ENCODE measurements around the gene TGM1.

TGM1 gene

GRCh38 chr14:24283796-24284460 is 21.0 kb upstream of the TGM1 start:
- no peak for DNase-seq
- TF ChIP-seq GATA1 (IDR thresholded peaks at IDR 0.05; ENCODE audit: low read depth, low read length) (no peak), POLR2A (IDR thresholded peaks at IDR 0.05; ENCODE audit: low read length) (no peak)

- DNase-seq = no peak
- TF ChIP-seq GATA1 (IDR thresholded peaks at IDR 0.05; ENCODE audit: low read depth, low read length) (no peak), POLR2A (IDR thresholded peaks at IDR 0.05; ENCODE audit: low read length) (no peak)
Observed at GRCh38 chr14:24282736-24283135, 19.8 kb upstream of the TGM1 start.

DNA sequence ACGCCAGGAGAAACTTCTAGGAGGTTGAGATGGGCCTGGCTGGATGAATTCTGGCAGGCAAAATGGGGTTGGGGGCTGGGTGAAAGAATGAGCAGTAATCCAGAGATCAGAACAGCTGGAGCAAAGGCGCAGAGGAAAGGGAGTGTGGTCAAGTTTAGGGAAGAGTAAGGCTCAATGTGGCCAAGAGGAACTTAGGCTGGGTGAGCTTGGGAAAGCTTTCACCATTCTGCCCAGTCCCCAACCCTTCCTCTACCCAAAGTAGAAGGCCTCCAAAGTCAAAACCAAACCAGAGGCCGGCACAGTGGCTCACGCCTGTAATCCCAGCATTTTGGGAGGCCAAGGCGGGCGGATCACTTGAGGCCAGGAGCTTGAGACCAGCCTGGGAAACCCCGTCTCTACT is 18.7 kb upstream of the TGM1 start:
- DNase-seq = no peak
- TF ChIP-seq POLR2A (IDR thresholded peaks at IDR 0.05; ENCODE audit: low read length) (no peak), GATA1 (IDR thresholded peaks at IDR 0.05; ENCODE audit: low read depth, low read length) (no peak)

- TF ChIP-seq POLR2A (IDR thresholded peaks at IDR 0.05; ENCODE audit: low read length) = no peak
- TF ChIP-seq GATA1 (IDR thresholded peaks at IDR 0.05; ENCODE audit: low read depth, low read length) = no peak
- DNase-seq = no peak
Observed at GRCh38 chr14:24280797-24281460, 18.0 kb upstream of the TGM1 start.

DNA sequence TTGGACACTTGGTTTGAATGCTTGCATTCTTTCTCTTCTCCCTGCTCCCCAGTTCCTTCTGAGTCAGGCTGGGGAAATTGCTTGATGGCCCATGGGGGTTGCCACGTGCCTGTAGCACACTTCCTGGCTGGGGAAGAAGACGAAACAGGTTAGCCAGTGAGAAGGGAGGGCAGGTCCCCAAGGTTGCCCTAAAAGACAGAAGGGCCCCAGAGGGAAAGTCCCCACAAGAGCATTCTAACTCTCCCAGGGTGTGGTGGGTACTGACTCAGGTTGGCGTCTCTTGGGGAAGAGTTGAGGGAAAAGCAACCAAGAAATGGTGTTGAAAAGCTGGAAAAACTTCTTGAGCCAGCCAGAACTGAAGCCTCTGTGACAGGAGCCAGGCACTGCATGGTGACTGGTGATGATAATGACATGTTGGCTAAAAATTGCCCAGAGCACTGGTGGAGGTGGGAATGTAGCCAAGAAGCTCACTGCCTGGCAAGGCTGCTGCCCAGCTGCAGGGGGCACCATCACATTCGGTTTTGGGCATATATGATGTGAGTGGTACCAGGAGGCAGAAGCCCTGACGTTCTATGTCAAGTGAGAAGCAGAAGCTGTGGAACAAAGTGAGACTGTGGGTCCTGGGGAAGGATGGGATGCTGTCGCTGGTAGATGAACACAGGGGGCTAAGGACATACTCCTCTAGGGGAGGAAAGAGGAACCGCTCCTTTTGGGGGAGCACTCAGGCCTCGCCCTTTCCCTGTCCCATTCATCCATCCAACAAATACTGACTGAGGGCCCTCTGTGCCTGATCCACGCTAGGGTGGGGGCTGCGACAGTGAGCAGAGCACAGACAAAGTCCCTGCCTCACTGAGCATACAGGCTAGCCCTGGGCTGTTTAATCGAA is 16.6 kb upstream of the TGM1 start:
- TF ChIP-seq GATA1 (IDR thresholded peaks at IDR 0.05; ENCODE audit: low read depth, low read length) (no peak), POLR2A (IDR thresholded peaks at IDR 0.05; ENCODE audit: low read length) (no peak)
- no peak for DNase-seq

GRCh38 chr14:24278424-24278823 is 15.4 kb upstream of the TGM1 start:
- no peak for TF ChIP-seq GATA1 (IDR thresholded peaks at IDR 0.05; ENCODE audit: low read depth, low read length)

DNA sequence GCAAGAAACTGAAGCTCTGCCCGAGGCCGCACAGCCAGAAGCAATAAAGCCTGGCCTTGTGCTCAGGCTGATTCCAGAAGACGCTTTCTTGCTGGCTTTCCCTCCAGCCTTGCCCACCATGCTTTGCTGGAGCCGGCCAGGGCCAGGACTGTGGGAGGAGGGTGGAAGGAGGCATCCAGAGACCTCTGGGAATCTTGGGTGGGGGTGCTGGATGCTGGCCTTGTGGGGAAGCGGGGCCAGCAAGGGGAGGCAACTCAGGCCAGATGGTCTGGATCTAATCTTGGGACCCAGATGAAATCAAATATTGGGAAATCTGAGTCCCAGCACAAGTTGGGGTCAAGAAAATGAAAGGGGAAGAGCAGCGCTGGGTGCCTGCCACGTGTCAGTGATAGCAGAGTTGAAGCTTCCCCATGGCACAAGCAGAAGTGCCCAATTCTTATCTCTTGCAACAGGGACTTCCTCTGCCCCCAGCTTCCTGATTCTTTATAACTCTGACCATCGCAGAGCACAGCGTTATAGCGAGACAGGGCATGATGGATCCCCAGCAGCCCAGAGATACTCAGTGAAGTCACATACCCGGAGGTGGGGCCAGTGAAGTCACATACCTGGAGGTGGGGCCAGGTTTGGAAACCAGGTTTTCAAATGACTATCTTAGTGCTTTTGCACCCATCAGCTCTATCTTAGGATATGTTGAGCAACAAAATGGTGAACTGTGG is 14.8 kb upstream of the TGM1 start:
- TF ChIP-seq GATA1 (IDR thresholded peaks at IDR 0.05; ENCODE audit: low read depth, low read length) = no peak
- no peak for TF ChIP-seq POLR2A (IDR thresholded peaks at IDR 0.05; ENCODE audit: low read length)
- no peak for DNase-seq

More at GRCh38 chr14:24278424-24278823, 15.4 kb upstream of the TGM1 start:
- DNase-seq = peak in 1 of 2 experiments; percentile 64

DNA sequence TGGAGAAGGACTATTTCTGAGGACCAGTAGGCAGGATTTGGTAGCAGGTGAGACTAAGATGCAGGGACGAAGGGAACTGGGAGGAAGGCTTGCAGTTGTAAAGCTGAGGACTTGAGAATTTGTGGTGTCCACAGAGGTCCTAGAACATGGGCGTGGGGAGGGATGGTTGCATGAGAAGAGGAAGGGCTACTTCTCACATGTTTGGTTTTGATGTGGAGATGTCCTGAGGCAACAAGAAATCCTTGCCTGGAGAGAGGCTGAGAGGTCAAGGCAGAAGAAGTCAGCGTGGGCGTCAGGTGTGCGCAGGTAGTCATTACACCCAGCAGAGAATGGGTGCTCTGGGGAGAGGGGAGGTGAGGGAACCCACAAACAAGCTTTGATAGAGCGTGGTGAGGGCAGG is 14.1 kb upstream of the TGM1 start:
- TF ChIP-seq POLR2A (IDR thresholded peaks at IDR 0.05; ENCODE audit: low read length) (no peak), GATA1 (IDR thresholded peaks at IDR 0.05; ENCODE audit: low read depth, low read length) (no peak)
- DNase-seq = no peak

GRCh38 chr14:24274101-24274543 is 11.1 kb upstream of the TGM1 start:
- TF ChIP-seq GATA1 (IDR thresholded peaks at IDR 0.05; ENCODE audit: low read depth, low read length) (no peak), POLR2A (IDR thresholded peaks at IDR 0.05; ENCODE audit: low read length) (no peak)
- DNase-seq = peak; percentile 56 to 74

- TF ChIP-seq POLR2A (IDR thresholded peaks at IDR 0.05; ENCODE audit: low read length) = no peak
- TF ChIP-seq GATA1 (IDR thresholded peaks at IDR 0.05; ENCODE audit: low read depth, low read length) = no peak
- DNase-seq = peak; percentile 23
Observed at GRCh38 chr14:24273422-24273998, 10.5 kb upstream of the TGM1 start.

DNA sequence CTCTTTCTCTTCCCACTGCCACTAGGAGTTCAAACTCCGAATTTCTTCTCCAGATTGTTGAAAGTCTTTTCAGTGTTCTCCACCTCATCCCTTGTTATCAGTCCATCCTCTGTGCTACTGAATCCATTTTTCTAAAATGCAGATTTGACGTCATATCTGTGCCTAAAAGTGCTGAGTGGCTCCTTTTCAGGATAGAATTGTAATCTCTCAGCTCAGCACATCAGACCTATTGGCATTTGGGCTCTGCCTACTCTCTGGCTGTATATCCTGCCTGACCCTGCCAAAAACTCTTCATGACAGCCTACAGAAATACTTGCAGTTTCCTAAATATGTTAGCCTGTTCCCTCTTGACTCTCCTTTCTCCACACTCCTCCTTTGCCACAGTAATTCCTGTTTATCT is 9.5 kb upstream of the TGM1 start:
- no peak for DNase-seq
- no peak for TF ChIP-seq POLR2A (IDR thresholded peaks at IDR 0.05; ENCODE audit: low read length)
- TF ChIP-seq GATA1 (IDR thresholded peaks at IDR 0.05; ENCODE audit: low read depth, low read length) = no peak

DNA sequence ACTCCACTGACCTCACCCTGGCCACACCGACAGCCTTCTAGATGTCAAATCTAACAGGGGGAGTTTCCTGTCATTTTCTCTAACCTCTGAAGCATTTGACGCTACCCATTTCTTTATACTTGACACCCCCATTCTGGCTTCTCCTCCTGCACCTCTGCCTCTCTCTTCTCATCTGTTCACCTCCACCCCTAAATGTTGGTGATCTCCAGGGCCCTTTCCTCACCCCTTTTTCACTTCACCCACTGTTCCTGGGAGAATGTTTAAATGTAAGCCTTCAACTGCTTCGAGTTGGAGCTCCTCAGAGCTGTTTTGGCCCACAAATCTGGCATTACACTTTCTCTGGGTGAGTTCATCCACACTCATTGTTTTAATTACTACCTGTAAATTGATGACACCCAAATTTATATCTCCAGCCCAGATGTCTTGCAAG is 8.9 kb upstream of the TGM1 start:
- TF ChIP-seq POLR2A (IDR thresholded peaks at IDR 0.05; ENCODE audit: low read length) (peak; percentile 52), GATA1 (IDR thresholded peaks at IDR 0.05; ENCODE audit: low read depth, low read length) (no peak)
- no peak for DNase-seq

- DNase-seq = peak; percentile 93 to 96
- no peak for TF ChIP-seq GATA1 (IDR thresholded peaks at IDR 0.05; ENCODE audit: low read depth, low read length)
- peak; percentile 81 for TF ChIP-seq POLR2A (IDR thresholded peaks at IDR 0.05; ENCODE audit: low read length)
Observed at GRCh38 chr14:24271134-24271833, 8.3 kb upstream of the TGM1 start, which contains the start of gene RABGGTA. Gene RABGGTA, minus strand, starts transcription at chr14:24271597. Its CDS starts 482 bp downstream, at chr14:24271115.
